T follicular helper cell (primary cell): ENCODE data around the gene IL17A.

Experiments
- DNase-seq: peaks from one replicate; pipeline ENCODE4 v3.0.0-alpha.2; 2020; ENCODE audit warnings: low read depth

IL17A gene

GRCh38 chr6:52216932-52217575 is 30.9 kb downstream of the IL17A start:
- DNase-seq, result no peak

GRCh38 chr6:52217761-52218160 is 31.6 kb downstream of the IL17A start:
- no peak for DNase-seq

GRCh38 chr6:52221302-52221701 is 35.1 kb downstream of the IL17A start:
- no peak for DNase-seq

GRCh38 chr6:52227495-52227894 is 41.3 kb downstream of the IL17A start:
- DNase-seq, result no peak

- no peak for DNase-seq
These were observed 44.5 kb downstream of the IL17A start for GRCh38 chr6:52230685-52231084.

- no peak for DNase-seq
These were observed 45.4 kb downstream of the IL17A start for GRCh38 chr6:52231406-52232127.

- no peak for DNase-seq
These were observed 46.8 kb downstream of the IL17A start for GRCh38 chr6:52233005-52233404.

GRCh38 chr6:52233975-52234823 is 48.0 kb downstream of the IL17A start:
- DNase-seq, result no peak
